ENCODE results near the gene CIB2. TPM values are rescaled to one million over a fixed set of nuclear protein-coding genes. Genes with fewer than 3 reads are reported as not detected.

CIB2 gene
- total RNA-seq, 8 experiments from 2014 or later, result 0.56 to 27.4 (median 19.9) TPM

DNA sequence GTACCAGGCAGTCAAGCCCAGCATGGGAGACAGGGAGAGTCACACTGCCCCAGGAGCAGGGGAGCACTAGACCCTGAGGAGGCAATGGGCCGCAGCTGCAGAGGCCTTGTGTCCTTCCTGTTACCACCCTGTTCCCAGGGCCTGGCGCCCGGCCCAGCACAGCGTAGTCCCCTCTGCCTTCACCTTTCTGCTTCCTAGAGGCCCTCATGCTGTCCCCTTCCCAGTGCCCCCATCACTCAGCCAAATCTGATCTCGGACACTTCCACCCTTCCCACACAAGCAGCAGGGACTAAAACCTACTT is 46.8 kb downstream of the CIB2 start:
- no peak overlapping the region for H3K27ac ChIP-seq
- in situ Hi-C loops (cut with MboI; ENCODE audit: low pct_unique_long_range_greater_than_20kb in 2 of 9, low sequenced_read_pairs in 9 of 9, unreplicated experiment in 9 of 9), result no loop called here
- 57 to 100% (median 60%) methylated on average over 1 to 5 of the region's 5 CpGs; no CpG with 5 or more reads in 7 of the 10 experiments for WGBS, 10 experiments
- H3K4me1 ChIP-seq (replicated peaks in 1 of 2), result no peaks in the 10 kb centered on the region
- peak in 3 of 8 experiments; percentile 9 to 61 (median 13) for ATAC-seq (replicated peaks in 6 of 8)
- H3K4me3 ChIP-seq, result no peak overlapping the region

DNA sequence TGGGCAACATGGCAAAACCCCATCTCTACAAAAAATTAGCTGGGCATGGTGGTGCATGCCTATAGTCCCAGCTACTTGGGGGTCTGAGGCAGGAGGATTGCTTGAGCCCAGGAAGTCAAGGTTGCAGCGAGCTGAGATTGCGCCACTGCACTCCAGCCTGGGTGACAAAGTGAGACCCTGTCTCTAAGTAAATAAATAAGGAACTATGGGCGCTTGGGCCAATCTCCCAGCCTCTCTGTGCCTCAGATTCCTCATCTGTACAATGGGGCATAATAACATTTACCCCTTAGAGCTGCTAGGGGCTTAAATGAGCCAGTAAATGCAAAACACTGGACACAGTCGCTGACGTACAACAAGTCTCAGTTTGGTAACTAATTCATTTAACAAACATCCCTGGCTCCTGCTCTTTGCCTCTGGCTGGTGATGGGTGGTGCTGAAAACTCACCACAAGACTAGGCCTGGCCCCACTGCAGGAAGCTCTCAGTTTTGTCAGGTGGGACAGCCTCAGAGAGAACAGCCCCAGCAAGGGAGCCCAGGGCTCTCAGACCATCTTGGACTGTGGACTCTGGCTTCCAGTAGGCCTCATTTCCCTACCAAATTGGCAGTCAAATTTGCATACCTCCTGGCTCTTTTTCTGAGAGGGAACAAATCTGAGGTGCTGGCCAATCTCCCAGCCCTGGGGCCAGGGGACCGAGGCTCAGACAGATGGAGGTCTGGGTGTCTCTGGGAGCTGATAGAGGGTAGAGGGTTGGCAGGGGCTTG is 47.4 kb downstream of the CIB2 start:
- no peak overlapping the region for H3K27ac ChIP-seq
- in situ Hi-C loops (cut with MboI; ENCODE audit: low pct_unique_long_range_greater_than_20kb in 2 of 9, low sequenced_read_pairs in 9 of 9, unreplicated experiment in 9 of 9), result no loop called here
- ATAC-seq (replicated peaks in 6 of 8), result peak in 3 of 8 experiments; percentile 52 to 81 (median 72)

DNA sequence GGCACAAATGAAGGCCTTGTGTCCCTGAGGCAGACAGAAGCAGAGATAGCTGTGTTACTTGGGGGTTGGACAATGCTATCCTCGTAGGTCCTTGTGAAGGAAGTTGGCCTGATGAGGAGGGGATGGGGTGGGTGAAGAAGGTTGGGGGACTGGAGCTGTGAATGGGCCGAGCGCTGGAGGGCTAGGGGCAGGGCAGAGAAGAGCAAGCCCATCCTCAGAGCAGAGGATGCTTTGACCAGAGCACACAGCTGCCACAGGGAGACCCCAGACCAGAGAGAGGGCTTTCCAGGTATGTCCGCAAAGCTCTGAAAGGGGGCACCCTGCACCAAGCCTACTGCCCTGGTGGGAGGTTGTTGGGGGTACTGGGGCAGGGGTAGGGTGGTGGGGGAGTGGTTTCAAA is 48.1 kb downstream of the CIB2 start:
- no peaks in the 10 kb centered on the region for H3K4me1 ChIP-seq (replicated peaks in 1 of 2)
- H3K4me3 ChIP-seq, result no peak overlapping the region
- in situ Hi-C loops (cut with MboI; ENCODE audit: low pct_unique_long_range_greater_than_20kb in 2 of 9, low sequenced_read_pairs in 9 of 9, unreplicated experiment in 9 of 9), result no loop called here
- H3K27ac ChIP-seq, result no peak overlapping the region
- no peak for ATAC-seq (replicated peaks in 6 of 8)
- 86% methylated on average over 1 of the region's 4 CpGs; no CpG with 5 or more reads in 9 of the 10 experiments for WGBS, 10 experiments

More for the DNA sequence above, 47.4 kb downstream of the CIB2 start:
- Histone ChIP-seq H3K4me1 (replicated peaks in 1 of 2) (no peaks in the 10 kb centered on the region), H3K4me3 (no peak overlapping the region)
- WGBS, 10 experiments, result 40 to 91% (median 66%) methylated on average over 1 to 6 of the region's 6 CpGs; no CpG with 5 or more reads in 4 of the 10 experiments

DNA sequence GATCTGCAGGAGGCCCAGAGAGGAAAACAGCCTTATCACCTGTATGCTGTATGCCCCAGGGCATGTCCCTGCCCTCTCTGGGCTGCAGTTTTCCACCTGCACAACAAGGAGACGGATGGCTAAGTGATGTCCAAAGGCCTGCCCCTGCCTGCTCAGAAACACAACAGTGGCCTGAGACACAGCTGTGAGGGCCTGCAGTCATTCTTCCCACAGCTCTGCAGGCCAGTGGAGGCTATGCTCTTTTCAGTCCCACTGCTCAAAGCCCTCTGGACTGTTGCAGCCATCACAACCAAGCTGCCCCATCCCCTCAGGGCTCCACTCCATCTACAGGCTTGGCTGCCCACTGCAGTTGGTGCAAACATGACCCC is 48.5 kb downstream of the CIB2 start:
- in situ Hi-C loops (cut with MboI; ENCODE audit: low pct_unique_long_range_greater_than_20kb in 2 of 9, low sequenced_read_pairs in 9 of 9, unreplicated experiment in 9 of 9), result no loop called here
- Histone ChIP-seq H3K4me3 (no peak overlapping the region), H3K27ac (no peak overlapping the region), H3K4me1 (replicated peaks in 1 of 2) (no peaks in the 10 kb centered on the region)
- no CpG with 5 or more reads among the region's 1 CpG for WGBS, 10 experiments
- ATAC-seq (replicated peaks in 6 of 8), result no peak

DNA sequence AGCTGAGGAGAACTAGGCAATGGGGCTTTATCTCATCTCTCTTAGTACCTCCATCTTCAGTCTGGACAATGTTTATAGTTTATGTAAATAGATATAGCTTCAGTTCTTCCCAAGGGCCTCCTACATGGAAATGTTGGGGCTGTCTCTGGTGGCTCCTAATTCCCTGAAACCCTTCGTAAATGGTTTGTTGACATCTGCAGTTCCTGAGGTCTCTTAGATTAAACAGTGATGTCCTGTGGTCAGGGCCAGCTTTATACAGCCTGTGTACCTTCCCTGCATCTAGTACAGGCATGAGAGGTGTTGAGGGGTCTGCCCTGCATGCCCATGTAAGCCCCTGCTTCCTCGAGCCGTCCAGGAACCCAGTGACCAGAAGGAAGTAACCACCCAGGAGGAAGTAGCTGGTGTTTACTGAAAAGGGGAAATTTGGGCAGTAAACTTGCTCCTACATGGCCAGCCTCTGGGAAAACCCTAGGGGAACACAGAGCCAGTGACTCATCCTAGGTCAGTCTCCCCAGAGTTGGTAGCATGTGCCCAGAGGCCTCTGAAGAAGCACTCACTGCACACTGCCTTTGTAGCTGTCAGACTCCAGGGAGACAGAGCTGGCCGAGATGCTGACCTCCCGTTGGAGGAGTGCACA is 49.0 kb downstream of the CIB2 start:
- Histone ChIP-seq H3K4me3 (no peak overlapping the region), H3K4me1 (replicated peaks in 1 of 2) (no peaks in the 10 kb centered on the region), H3K27ac (no peak overlapping the region)
- in situ Hi-C loops (cut with MboI; ENCODE audit: low pct_unique_long_range_greater_than_20kb in 2 of 9, low sequenced_read_pairs in 9 of 9, unreplicated experiment in 9 of 9), result no loop called here
- no peak for ATAC-seq (replicated peaks in 6 of 8)
- 63 to 100% (median 84%) methylated on average over 1 to 2 of the region's 5 CpGs; no CpG with 5 or more reads in 4 of the 10 experiments for WGBS, 10 experiments

DNA sequence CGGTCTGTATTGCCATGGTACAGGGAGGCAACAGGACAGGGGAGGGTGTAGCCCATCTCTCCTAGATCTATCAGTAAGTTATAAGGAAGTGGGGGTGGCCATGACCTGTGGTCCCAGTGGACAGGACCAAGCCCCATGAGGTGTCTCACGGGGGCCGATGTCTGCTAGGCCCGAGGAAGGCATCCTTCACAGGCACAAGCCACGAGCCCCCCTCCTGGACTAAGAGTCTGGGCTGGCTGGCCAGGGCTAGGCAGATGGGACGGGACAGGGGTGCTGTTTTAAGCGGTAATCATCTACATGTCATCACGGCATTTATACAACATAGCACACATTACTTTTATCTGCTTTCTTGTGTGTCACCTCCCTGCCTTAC is 51.2 kb downstream of the CIB2 start:
- ATAC-seq (replicated peaks in 6 of 8), result no peak
- WGBS, 10 experiments, result 75 to 100% (median 82%) methylated on average over 1 to 7 of the region's 8 CpGs; no CpG with 5 or more reads in 4 of the 10 experiments
- H3K4me3 ChIP-seq, result no peak overlapping the region
- H3K4me1 ChIP-seq (replicated peaks in 1 of 2), result peaks cover 3 to 10% of the 10 kb centered on the region in 2 donors
- in situ Hi-C loops (cut with MboI; ENCODE audit: low pct_unique_long_range_greater_than_20kb in 2 of 9, low sequenced_read_pairs in 9 of 9, unreplicated experiment in 9 of 9), result no loop called here
- no peak overlapping the region for H3K27ac ChIP-seq

DNA sequence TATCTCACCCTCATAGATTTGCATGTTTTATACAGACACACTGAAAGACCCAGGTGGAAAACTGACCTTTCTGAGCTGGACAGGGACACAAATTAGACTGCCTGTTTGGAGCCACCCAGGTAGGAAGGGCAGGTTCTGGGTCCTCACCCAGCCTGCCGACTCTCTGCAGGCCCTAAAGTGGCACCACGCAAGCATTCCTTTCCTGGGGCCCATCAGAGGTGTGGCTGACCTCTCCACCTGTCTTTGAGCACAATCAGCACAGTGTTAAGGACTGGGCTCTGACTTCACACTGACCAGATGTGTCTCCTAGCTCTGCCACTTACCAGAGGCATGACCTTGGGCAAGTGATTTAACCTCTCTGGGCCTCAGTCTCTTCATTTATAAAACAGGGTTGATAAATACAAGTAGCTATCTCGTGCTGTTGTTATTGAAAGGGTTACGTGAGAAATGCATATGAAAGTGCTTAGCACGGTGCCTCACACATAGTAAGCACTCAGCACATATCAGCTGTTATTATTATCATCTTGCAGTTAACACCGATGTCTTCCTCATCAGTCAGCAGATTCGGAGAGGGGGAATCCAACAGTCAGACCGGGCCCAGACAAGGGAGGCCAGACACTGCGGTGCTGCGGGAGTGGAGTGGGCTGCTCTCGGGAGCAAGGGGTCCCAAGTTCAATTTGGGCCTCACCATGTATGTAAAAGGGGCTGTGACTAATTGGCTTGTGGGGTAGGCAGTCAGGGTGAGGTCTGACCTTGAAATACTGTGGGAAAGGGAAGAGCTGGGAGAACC is 51.8 kb downstream of the CIB2 start:
- WGBS, 10 experiments, result 68 to 93% (median 84%) methylated on average over 1 to 9 of the region's 11 CpGs; no CpG with 5 or more reads in 1 of the 10 experiments
- H3K27ac ChIP-seq, result no peak overlapping the region
- H3K4me3 ChIP-seq, result no peak overlapping the region
- no peak for ATAC-seq (replicated peaks in 6 of 8)
- H3K4me1 ChIP-seq (replicated peaks in 1 of 2), result peaks cover 3 to 10% of the 10 kb centered on the region in 2 donors
- in situ Hi-C loops (cut with MboI; ENCODE audit: low pct_unique_long_range_greater_than_20kb in 2 of 9, low sequenced_read_pairs in 9 of 9, unreplicated experiment in 9 of 9), result no loop called here

DNA sequence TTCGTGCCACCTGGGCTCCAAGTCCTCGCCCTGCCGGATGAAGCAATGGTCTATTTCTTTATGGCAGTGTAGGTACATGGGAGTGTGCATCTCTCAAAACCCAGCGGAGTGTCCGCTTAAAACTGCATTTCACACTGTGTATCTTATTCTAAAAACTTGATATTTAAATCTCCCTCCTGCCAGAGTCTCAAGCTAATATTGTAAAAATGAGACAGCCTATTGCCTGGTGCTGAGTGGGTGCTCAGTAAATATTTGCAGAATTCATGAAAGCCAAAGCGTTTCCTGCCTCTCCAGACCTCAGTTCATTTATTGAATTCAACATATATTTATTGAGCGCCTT is 53.4 kb downstream of the CIB2 start:
- 0 to 74% (median 69%) methylated on average over 1 to 3 of the region's 7 CpGs; no CpG with 5 or more reads in 5 of the 10 experiments for WGBS, 10 experiments
- Histone ChIP-seq H3K4me1 (replicated peaks in 1 of 2) (peaks cover 3 to 10% of the 10 kb centered on the region in 2 donors), H3K4me3 (peak overlapping the region; percentile 60 to 83 (median 71)), H3K27ac (no peak overlapping the region)
- peak in 3 of 8 experiments; percentile 2 to 33 (median 29) for ATAC-seq (replicated peaks in 6 of 8)
- in situ Hi-C loops (cut with MboI; ENCODE audit: low pct_unique_long_range_greater_than_20kb in 2 of 9, low sequenced_read_pairs in 9 of 9, unreplicated experiment in 9 of 9), result no loop called here

DNA sequence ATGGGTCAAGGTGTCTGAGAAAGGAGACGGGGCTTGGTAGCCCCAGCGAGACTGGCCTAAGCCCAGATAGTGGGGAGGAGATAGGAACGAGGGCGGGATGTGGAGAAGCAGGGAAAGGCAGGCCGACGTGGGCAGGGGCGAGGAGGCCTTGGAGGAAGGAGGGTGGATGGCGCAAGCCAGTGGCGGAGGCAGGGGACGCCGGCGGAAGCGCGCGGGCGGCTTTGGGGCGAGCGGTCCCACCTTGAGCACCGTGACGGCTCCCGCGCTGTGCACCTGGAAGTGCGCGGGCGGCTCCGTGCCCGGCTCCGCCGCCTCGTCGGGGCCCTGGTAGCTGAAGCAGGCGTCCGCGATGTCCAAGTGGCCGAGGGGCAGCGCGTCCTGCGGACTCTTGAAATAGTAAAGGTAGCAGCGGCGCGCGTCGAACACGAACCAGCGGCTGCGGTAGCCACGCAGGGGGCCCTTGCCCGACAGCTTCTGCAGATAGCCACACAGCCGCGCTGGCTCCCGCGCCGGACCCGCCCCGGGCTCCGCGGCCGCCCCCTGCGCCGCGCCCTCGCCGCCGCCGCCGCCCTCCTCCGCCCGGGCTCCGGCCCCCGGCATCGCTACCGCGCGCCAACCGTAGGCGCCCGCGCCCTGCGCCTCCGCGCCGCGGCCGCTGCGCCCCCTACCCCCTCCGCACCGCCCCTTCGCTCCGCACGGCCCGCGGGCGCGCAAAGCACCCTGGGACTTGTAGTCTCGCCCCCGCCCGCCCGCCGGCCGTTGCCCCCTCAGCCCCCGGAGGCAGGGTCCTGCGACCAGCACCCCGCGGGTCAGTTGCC is 54.0 kb downstream of the CIB2 start, which contains the start of gene TBC1D2B:
TSS of gene TBC1D2B (minus strand) at position 659 of the 818 bp plus-strand sequence. CDS start at position 600, 59 bp downstream.
- in situ Hi-C loops (cut with MboI; ENCODE audit: low pct_unique_long_range_greater_than_20kb in 2 of 9, low sequenced_read_pairs in 9 of 9, unreplicated experiment in 9 of 9), result no loop called here
- H3K4me1 ChIP-seq (replicated peaks in 1 of 2), result peaks cover 8 to 10% of the 10 kb centered on the region in 2 donors
- peak; percentile 32 to 95 (median 90) for ATAC-seq (replicated peaks in 6 of 8)
- WGBS, 10 experiments, result 0 to 3% (median 0%) methylated on average over 1 to 21 of the region's 104 CpGs; no CpG with 5 or more reads in 5 of the 10 experiments
- peak within 1 kb of the TSS; percentile 60 to 83 (median 71) for H3K4me3 ChIP-seq
- H3K27ac ChIP-seq, result peak within 1 kb of the TSS; percentile 10 to 15

DNA sequence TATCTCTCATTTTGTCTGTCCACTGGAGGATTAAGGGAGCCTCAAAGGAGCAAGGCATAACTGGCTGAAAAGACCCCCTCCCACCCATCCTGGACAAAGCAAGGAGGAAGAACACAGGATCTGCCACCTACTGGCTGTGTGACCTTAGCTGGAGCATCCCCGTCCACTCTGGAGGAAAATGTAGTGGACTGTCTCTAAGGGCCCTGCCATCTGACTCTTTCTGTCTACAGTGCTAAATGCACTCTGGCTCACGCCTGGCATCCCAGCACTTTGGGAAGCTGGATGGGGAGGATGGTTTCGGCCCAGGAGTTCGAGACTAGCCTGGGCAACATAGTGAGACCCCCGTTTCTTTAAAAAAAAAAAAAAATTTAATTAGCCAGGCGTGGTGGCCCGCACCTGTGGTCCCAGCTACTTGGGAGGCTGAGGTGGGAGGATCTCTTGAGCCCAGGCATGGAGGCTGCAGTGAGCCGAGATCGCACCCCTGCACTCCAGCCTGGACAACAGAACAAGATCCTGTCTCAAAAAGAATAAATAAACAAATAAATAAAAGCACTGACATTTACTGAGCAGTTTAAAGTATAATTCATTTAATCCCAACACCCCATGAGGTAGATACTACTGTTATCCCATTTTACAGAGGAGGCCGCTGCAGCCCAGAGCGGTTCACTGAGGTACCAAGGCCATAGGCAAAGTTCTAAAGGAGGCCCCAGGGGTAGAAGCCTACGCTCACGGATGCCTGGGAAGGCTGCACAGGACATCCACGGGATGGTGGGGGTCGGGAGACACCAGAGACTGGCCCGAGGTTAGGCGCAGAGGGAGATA is 54.8 kb downstream of the CIB2 start:
- no peak overlapping the region for H3K27ac ChIP-seq
- 0 to 97% (median 50%) methylated on average over 2 to 7 of the region's 17 CpGs; no CpG with 5 or more reads in 3 of the 10 experiments for WGBS, 10 experiments
- in situ Hi-C loops (cut with MboI; ENCODE audit: low pct_unique_long_range_greater_than_20kb in 2 of 9, low sequenced_read_pairs in 9 of 9, unreplicated experiment in 9 of 9), result no loop called here
- H3K4me1 ChIP-seq (replicated peaks in 1 of 2), result peaks cover 8 to 10% of the 10 kb centered on the region in 2 donors
- H3K4me3 ChIP-seq, result peak overlapping the region; percentile 60 to 83 (median 71)
- ATAC-seq (replicated peaks in 6 of 8), result peak in 2 of 8 experiments; percentile 0 to 6

DNA sequence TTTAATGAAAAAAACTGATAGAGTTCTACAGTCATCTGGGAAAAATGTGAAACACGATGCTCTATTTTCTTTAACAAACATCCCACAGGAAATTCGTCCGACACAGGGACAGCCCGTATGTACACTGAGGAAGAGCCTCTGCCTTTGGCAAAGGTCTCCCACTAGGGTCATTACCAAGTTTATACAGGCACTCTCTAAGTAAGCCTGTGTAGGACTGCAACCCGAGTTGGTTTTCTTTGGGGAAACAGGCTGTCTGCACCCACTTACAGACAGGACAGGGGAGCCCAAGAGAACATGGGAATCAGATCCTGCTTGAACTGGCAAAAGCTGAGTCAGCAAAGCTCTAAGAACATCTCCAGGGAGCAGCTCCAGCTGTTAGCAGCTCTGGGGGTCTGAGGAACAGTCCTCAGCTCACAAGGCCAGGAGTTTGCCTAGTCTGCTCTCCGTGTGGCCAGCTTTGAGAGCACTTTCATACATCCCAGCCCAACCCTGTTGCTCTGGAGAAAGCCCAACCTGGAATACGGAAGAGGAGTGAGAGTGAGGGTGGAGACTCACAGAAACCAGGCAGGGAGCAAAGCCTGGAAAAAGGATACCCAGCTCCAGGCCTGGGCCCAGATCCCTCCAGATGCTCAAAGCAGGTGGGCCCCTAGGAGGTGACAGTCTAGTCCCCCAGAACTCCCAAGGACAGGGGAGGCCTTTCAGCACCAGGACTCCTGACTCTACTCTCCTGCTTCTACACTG is 55.6 kb downstream of the CIB2 start:
- H3K27ac ChIP-seq, result no peak overlapping the region
- peak in 7 of 8 experiments; percentile 11 to 77 (median 51) for ATAC-seq (replicated peaks in 6 of 8)
- in situ Hi-C loops (cut with MboI; ENCODE audit: low pct_unique_long_range_greater_than_20kb in 2 of 9, low sequenced_read_pairs in 9 of 9, unreplicated experiment in 9 of 9), result no loop called here
- H3K4me3 ChIP-seq, result peak overlapping the region in 2 of 5 donors; percentile 71 to 83
- 5 to 92% (median 20%) methylated on average over 1 to 5 of the region's 7 CpGs; no CpG with 5 or more reads in 2 of the 10 experiments for WGBS, 10 experiments
- H3K4me1 ChIP-seq (replicated peaks in 1 of 2), result peaks cover 8 to 10% of the 10 kb centered on the region in 2 donors

Data from motor neuron (in vitro differentiated cells).